HEK293 (cell line): ENCODE measurements around the gene THBS1.

ENCODE experiments used
- CTCF ChIA-PET: fragments of 350-600 bp; formaldehyde crosslinking; extraction: SDS; loops from one replicate; lab custom pipeline; 2021; ENCODE audit warnings: antibody characterized with exemption; lab: Yijun Ruan, JAX
- POLR2A ChIA-PET: fragments of 300-600 bp; formaldehyde crosslinking; extraction: SDS; loops from one replicate; lab custom pipeline; 2020; ENCODE audit warnings: antibody characterized with exemption, inconsistent platforms; lab: Yijun Ruan, JAX
- H3K27ac ChIP-seq: fragments of 200-500 bp; sonication (Bioruptor generic); 2 replicates; pipeline ENCODE4 v1.5.1; 2014; ENCODE audit warnings: low read depth, low read length, control low read depth, inconsistent platforms; ENCODE audit errors: extremely low read depth
- H3K36me3 ChIP-seq, 2 experiments: fragments of 200-500 bp in 1 of 2; sonication (Bioruptor generic) in 1 of 2; 1 replicate in 1 of 2; 2 replicates in 1 of 2; pipeline ENCODE4 v1.5.1; 2014 to 2017; ENCODE audit warnings: inconsistent platforms in 2 of 2, low read length in 2 of 2; ENCODE audit not compliant: control insufficient read depth in 2 of 2, insufficient read depth in 1 of 2
- H3K4me1 ChIP-seq: fragments of 200-500 bp; sonication (Bioruptor generic); 2 replicates; pipeline ENCODE4 v1.5.1; 2014; ENCODE audit warnings: mild to moderate bottlenecking, low read length, inconsistent platforms; ENCODE audit not compliant: control insufficient read depth, insufficient read depth
- H3K4me3 ChIP-seq: 2 replicates; pipeline ENCODE4 v1.5.1; 2011; ENCODE audit warnings: low read depth, mild to moderate bottlenecking, control low read depth, low read length, moderate library complexity
- H3K9me3 ChIP-seq: fragments of 200-500 bp; sonication (Bioruptor generic); 2 replicates; pipeline ENCODE4 v1.5.1; 2014; ENCODE audit warnings: low read depth, low read length, inconsistent platforms; ENCODE audit not compliant: control insufficient read depth, insufficient read depth
- BCL11B ChIP-seq: fragments of 450-650 bp; formaldehyde crosslinking; IDR thresholded peaks from 2 replicates; pipeline ENCODE4 v1.5.1; 2016; ENCODE audit warnings: low read depth, missing biosample characterization, missing genetic modification characterization
- FEZF1 ChIP-seq: fragments of 450-650 bp; formaldehyde crosslinking; IDR thresholded peaks from 2 replicates; pipeline ENCODE4 v1.5.1; 2016; ENCODE audit warnings: missing biosample characterization, missing genetic modification characterization
- INSM2 ChIP-seq: fragments of 450-650 bp; formaldehyde crosslinking; IDR thresholded peaks from 2 replicates; pipeline ENCODE4 v1.5.1; 2016; ENCODE audit warnings: missing biosample characterization, missing genetic modification characterization
- MEIS1 ChIP-seq: sonication (generic); formaldehyde crosslinking; IDR thresholded peaks from 2 replicates; pipeline ENCODE4 v1.8.1; 2022; ENCODE audit warnings: missing genetic modification reagents, mild to moderate bottlenecking, borderline replicate concordance
- SETDB1 ChIP-seq: IDR thresholded peaks from one replicate; pipeline ENCODE4 v1.6.1; 2017; ENCODE audit warnings: mild to moderate bottlenecking, low read length, moderate library complexity, mixed read lengths; ENCODE audit not compliant: insufficient read length
- ZBTB17 ChIP-seq: fragments of 450-650 bp; formaldehyde crosslinking; IDR thresholded peaks from 2 replicates; pipeline ENCODE4 v1.5.1; 2016; ENCODE audit warnings: missing biosample characterization, missing genetic modification characterization
- ZBTB48 ChIP-seq: fragments of 450-650 bp; formaldehyde crosslinking; IDR thresholded peaks from 2 replicates; pipeline ENCODE4 v1.5.1; 2016; ENCODE audit warnings: missing biosample characterization, missing genetic modification characterization
- ZFP37 ChIP-seq: fragments of 450-650 bp; formaldehyde crosslinking; IDR thresholded peaks from 2 replicates; pipeline ENCODE4 v1.5.1; 2016; ENCODE audit warnings: missing biosample characterization, missing genetic modification characterization
- ZFP41 ChIP-seq: fragments of 450-650 bp; formaldehyde crosslinking; IDR thresholded peaks from 2 replicates; pipeline ENCODE4 v1.5.1; 2016; ENCODE audit warnings: missing biosample characterization, missing genetic modification characterization, borderline replicate concordance
- ZNF121 ChIP-seq: fragments of 450-650 bp; formaldehyde crosslinking; IDR thresholded peaks from 2 replicates; pipeline ENCODE4 v1.5.1; 2016; ENCODE audit warnings: missing biosample characterization, missing genetic modification characterization
- ZNF366 ChIP-seq: fragments of 450-650 bp; formaldehyde crosslinking; conservative IDR thresholded peaks from 2 replicates; pipeline ENCODE4 v1.5.1; 2016; ENCODE audit warnings: missing biosample characterization, missing genetic modification characterization
- ZNF404 ChIP-seq: fragments of 450-650 bp; formaldehyde crosslinking; IDR thresholded peaks from 2 replicates; pipeline ENCODE4 v1.5.1; 2017; ENCODE audit warnings: missing biosample characterization, missing genetic modification characterization
- ZNF416 ChIP-seq: fragments of 450-650 bp; formaldehyde crosslinking; IDR thresholded peaks from 2 replicates; pipeline ENCODE4 v1.5.1; 2016; ENCODE audit warnings: missing biosample characterization, missing genetic modification characterization
- ZNF423 ChIP-seq: fragments of 450-650 bp; formaldehyde crosslinking; IDR thresholded peaks from 2 replicates; pipeline ENCODE4 v1.5.1; 2016; ENCODE audit warnings: missing biosample characterization, missing genetic modification characterization
- ZNF473 ChIP-seq: fragments of 450-650 bp; formaldehyde crosslinking; IDR thresholded peaks from 2 replicates; pipeline ENCODE4 v1.5.1; 2017; ENCODE audit warnings: missing biosample characterization, missing genetic modification characterization
- ZNF521 ChIP-seq: fragments of 450-650 bp; formaldehyde crosslinking; IDR thresholded peaks from 2 replicates; pipeline ENCODE4 v1.5.1; 2017; ENCODE audit warnings: missing biosample characterization, mild to moderate bottlenecking, missing genetic modification characterization
- ZNF560 ChIP-seq: fragments of 450-650 bp; formaldehyde crosslinking; IDR thresholded peaks from 2 replicates; pipeline ENCODE4 v1.5.1; 2017; ENCODE audit warnings: missing biosample characterization, missing genetic modification characterization, borderline replicate concordance
- ZNF585B ChIP-seq: fragments of 450-650 bp; formaldehyde crosslinking; IDR thresholded peaks from 2 replicates; pipeline ENCODE4 v1.5.1; 2016; ENCODE audit warnings: missing biosample characterization, missing genetic modification characterization
- ZNF624 ChIP-seq: fragments of 450-650 bp; formaldehyde crosslinking; IDR thresholded peaks from 2 replicates; pipeline ENCODE4 v1.5.1; 2017; ENCODE audit warnings: missing biosample characterization, missing genetic modification characterization
- ZNF660 ChIP-seq: fragments of 450-650 bp; IDR thresholded peaks from 2 replicates; pipeline ENCODE4 v1.5.1; 2018; ENCODE audit warnings: missing biosample characterization, mild to moderate bottlenecking, missing genetic modification characterization
- ZNF768 ChIP-seq: fragments of 450-650 bp; formaldehyde crosslinking; IDR thresholded peaks from 2 replicates; pipeline ENCODE4 v1.5.1; 2018; ENCODE audit warnings: missing biosample characterization, mild to moderate bottlenecking, missing genetic modification characterization
- TF ChIP-seq, protein P1 (sequence below): fragments of 450-650 bp; formaldehyde crosslinking; IDR thresholded peaks from 2 replicates; pipeline ENCODE4 v1.5.1; 2016; ENCODE audit warnings: missing biosample characterization, missing genetic modification characterization
- TF ChIP-seq, protein P2 (sequence below): fragments of 450-650 bp; formaldehyde crosslinking; IDR thresholded peaks from 2 replicates; pipeline ENCODE4 v1.5.1; 2016; ENCODE audit warnings: missing biosample characterization, missing genetic modification characterization
- TF ChIP-seq, protein P3 (sequence below): fragments of 450-650 bp; formaldehyde crosslinking; IDR thresholded peaks from 2 replicates; pipeline ENCODE4 v1.5.1; 2016; ENCODE audit warnings: missing biosample characterization, missing genetic modification characterization

Gene THBS1

GRCh38 chr15:39585871-39586301 lies 5.0 kb downstream of the THBS1 start:
- H3K4me1 ChIP-seq: no peaks in the 10 kb centered on the region
- CTCF ChIA-PET: interaction anchor here (0.6 to 1.3 kb wide), 3 partner anchors 170 to 1216 kb away, joined by 3 to 5 read pairs (median 3); no protein-coding TSS in a partner anchor
- TF ChIP-seq BCL11B (tag by site-specific recombination) (no peak), ZNF521 (tag by site-specific recombination) (no peak), SETDB1 (no peak), INSM2 (tag by site-specific recombination) (no peak), ZNF416 (tag by site-specific recombination) (no peak), ZFP37 (tag by site-specific recombination) (no peak), ZNF366 (no peak), ZNF404 (tag by site-specific recombination) (no peak), ZNF660 (tag by site-specific recombination) (no peak), ZBTB48 (no peak), MEIS1 (CRISPR knock-in tag) (no peak), ZFP41 (tag by site-specific recombination) (no peak), ZNF768 (no peak)
- TF ChIP-seq, all 188 proteins: peak for 0
- no peak overlapping the region for H3K4me3 ChIP-seq
- no peaks in the 10 kb centered on the region for H3K9me3 ChIP-seq
- H3K36me3 ChIP-seq: peaks cover 0 to 11% of the 10 kb centered on the region in 2 experiments; a peak in 1 of 3 replicates
- H3K27ac ChIP-seq: no peak overlapping the region
- POLR2A ChIA-PET: no interaction called here

DNA sequence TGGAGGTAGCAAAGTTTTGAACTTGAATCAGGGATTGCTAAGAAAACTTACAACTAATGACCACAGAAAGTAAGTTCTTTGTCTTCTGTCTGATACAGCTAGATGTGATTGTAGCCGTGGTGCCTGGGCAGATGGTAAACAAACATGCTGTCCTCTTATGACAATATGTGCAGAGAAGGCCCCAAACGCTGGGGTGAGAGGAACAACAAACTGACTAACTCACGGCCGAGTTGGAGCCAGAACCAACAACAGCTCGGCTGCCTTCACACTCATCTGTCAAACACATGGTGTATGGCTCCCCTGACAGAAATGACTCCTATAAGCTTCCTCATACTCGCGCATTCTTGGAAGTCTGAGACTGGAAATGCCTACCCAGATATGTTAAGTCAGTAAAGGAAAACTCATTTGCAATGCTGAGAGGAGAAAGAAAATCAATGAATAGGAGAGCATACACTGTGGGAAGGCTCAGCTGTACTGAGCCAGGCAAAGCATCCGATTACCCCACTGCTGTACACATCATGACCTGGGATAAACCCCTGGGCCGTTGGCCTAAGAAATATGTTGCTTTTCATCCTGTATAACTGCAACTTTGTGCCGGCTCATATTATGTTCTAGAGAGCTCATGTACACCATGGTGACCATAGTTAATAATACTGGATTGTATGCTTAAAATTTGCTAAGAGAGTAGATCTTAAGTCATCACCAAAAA lies 5.7 kb downstream of the THBS1 start:
- Histone ChIP-seq H3K9me3 (no peaks in the 10 kb centered on the region), H3K36me3 (peaks cover 0 to 17% of the 10 kb centered on the region in 2 experiments; a peak in 1 of 3 replicates), H3K4me1 (no peaks in the 10 kb centered on the region), H3K27ac (no peak overlapping the region), H3K4me3 (no peak overlapping the region)
- ChIA-PET CTCF (interaction anchor here (0.8 to 1.3 kb wide), 3 partner anchors 93 to 273 kb away, joined by 3 to 5 read pairs (median 3); no protein-coding TSS in a partner anchor), POLR2A (no interaction called here)
- TF ChIP-seq ZNF560 (tag by site-specific recombination) (no peak), INSM2 (tag by site-specific recombination) (no peak), ZNF624 (tag by site-specific recombination) (no peak), FEZF1 (no peak), ZNF473 (no peak), ZBTB17 (tag by site-specific recombination) (no peak), ZNF585B (no peak), ZNF121 (no peak), ZNF423 (tag by site-specific recombination) (no peak)
- TF ChIP-seq, protein P1, sequence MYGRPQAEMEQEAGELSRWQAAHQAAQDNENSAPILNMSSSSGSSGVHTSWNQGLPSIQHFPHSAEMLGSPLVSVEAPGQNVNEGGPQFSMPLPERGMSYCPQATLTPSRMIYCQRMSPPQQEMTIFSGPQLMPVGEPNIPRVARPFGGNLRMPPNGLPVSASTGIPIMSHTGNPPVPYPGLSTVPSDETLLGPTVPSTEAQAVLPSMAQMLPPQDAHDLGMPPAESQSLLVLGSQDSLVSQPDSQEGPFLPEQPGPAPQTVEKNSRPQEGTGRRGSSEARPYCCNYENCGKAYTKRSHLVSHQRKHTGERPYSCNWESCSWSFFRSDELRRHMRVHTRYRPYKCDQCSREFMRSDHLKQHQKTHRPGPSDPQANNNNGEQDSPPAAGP (tag by site-specific recombination): no peak
- TF ChIP-seq, protein P2, sequence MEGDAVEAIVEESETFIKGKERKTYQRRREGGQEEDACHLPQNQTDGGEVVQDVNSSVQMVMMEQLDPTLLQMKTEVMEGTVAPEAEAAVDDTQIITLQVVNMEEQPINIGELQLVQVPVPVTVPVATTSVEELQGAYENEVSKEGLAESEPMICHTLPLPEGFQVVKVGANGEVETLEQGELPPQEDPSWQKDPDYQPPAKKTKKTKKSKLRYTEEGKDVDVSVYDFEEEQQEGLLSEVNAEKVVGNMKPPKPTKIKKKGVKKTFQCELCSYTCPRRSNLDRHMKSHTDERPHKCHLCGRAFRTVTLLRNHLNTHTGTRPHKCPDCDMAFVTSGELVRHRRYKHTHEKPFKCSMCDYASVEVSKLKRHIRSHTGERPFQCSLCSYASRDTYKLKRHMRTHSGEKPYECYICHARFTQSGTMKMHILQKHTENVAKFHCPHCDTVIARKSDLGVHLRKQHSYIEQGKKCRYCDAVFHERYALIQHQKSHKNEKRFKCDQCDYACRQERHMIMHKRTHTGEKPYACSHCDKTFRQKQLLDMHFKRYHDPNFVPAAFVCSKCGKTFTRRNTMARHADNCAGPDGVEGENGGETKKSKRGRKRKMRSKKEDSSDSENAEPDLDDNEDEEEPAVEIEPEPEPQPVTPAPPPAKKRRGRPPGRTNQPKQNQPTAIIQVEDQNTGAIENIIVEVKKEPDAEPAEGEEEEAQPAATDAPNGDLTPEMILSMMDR: no peak
- TF ChIP-seq, protein P3, sequence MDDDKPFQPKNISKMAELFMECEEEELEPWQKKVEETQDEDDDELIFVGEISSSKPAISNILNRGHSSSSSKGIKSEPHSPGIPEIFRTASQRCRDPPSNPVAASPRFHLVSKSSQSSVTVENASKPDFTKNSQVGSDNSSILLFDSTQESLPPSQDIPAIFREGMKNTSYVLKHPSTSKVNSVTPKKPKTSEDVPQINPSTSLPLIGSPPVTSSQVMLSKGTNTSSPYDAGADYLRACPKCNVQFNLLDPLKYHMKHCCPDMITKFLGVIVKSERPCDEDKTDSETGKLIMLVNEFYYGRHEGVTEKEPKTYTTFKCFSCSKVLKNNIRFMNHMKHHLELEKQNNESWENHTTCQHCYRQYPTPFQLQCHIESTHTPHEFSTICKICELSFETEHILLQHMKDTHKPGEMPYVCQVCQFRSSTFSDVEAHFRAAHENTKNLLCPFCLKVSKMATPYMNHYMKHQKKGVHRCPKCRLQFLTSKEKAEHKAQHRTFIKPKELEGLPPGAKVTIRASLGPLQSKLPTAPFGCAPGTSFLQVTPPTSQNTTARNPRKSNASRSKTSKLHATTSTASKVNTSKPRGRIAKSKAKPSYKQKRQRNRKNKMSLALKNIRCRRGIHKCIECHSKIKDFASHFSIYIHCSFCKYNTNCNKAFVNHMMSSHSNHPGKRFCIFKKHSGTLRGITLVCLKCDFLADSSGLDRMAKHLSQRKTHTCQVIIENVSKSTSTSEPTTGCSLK (tag by site-specific recombination): no peak
